ENCODE results near the gene SRRM3. TPM values are rescaled to one million over a fixed set of nuclear protein-coding genes. Genes with fewer than 3 reads are reported as not detected.
"Not testable (repeated sequence)": the region's sequence is repeated elsewhere in the genome, so short reads cannot be mapped to it uniquely, and the experiment has no call there.

Gene SRRM3, protein sequence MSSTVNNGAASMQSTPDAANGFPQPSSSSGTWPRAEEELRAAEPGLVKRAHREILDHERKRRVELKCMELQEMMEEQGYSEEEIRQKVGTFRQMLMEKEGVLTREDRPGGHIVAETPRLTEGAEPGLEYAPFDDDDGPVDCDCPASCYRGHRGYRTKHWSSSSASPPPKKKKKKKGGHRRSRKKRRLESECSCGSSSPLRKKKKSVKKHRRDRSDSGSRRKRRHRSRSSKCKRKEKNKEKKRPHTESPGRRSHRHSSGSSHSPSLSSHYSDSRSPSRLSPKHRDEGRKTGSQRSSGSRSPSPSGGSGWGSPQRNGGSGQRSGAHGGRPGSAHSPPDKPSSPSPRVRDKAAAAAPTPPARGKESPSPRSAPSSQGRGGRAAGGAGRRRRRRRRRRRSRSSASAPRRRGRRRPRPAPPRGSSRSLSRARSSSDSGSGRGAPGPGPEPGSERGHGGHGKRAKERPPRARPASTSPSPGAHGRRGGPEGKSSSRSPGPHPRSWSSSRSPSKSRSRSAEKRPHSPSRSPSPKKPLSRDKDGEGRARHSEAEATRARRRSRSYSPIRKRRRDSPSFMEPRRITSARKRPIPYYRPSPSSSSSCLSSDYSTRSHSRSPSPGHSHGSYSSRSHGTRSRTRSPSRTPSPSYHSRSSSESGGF
- total RNA-seq: not detected

DNA sequence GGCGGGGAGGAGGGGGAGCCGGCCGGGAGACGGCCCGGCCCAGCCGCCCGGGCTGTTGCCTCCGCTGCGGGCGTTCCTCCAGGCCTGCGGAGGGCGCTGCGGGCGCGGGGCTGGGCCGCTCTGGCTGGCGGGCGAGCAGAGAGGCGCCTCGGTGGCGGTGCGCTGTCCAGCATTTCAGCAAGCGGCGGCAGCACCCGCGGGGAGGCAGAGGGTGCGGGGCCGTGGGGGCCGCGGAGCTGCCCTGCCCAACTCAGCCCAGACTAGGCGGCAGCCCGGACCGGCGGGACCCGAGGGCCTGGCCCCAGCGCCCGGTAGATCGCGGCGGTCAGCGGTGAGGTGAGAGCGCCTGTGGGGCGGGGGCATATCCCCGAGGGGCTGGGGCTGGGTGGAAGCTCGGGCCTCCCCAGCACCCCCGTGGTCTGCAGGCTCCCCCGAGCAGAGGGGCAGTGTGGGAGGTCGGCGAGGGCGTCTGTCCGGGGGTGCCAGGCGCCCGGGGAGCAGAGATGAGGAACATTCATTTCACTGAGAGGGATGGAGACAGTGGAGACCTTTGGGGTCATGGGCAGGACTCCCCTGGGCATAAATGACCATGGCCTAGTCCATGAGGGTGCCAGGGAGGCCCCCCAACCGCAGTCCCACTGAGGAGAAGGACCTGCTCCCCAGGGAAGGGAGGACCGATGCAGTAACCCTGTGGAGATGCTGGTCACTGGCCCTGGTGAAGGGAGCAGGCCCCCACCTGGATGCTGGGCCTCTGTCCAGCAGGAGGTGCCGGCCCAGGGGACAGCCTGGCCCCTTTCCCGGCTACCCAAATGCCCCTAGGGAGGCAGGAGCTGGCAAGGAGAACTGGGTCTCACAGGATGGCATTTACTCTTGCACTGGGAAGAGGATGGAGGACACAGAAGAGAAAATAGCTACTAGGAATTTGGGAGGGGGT is at the start of gene SRRM3:
SRRM3 (plus strand) TSS at position 165 of the 934 bp plus-strand sequence. CDS start 33,171 bp downstream, outside the sequence.
- DNase-seq: peak; percentile 90
- no peaks in the 10 kb centered on the region for H3K4me1 Mint-ChIP-seq
- H3K27ac Mint-ChIP-seq: no peak within 1 kb of the TSS
- H3K4me3 Mint-ChIP-seq: no peak within 1 kb of the TSS
- H3K27me3 Mint-ChIP-seq: peaks cover 23% of the 10 kb centered on the region
- H3K36me3 Mint-ChIP-seq: no peaks in the 10 kb centered on the region
- no peaks in the 10 kb centered on the region for H3K9me3 Mint-ChIP-seq

GRCh38 chr7:76151932-76152331 is 49.8 kb upstream of the SRRM3 start:
- no peak for DNase-seq
- Mint-ChIP-seq H3K4me3 (no peak overlapping the region), H3K9me3 (no peaks in the 10 kb centered on the region), H3K36me3 (no peaks in the 10 kb centered on the region), H3K27me3 (no peaks in the 10 kb centered on the region), H3K4me1 (peaks cover 20% of the 10 kb centered on the region), H3K27ac (no peak overlapping the region)

GRCh38 chr7:76153571-76154230 is 48.0 kb upstream of the SRRM3 start:
- H3K4me1 Mint-ChIP-seq: peaks cover 20% of the 10 kb centered on the region
- not testable (repeated sequence) for H3K4me3 Mint-ChIP-seq, DNase-seq, H3K27ac Mint-ChIP-seq, H3K27me3 Mint-ChIP-seq, H3K36me3 Mint-ChIP-seq, H3K9me3 Mint-ChIP-seq

- no peak for DNase-seq
- Mint-ChIP-seq H3K4me1 (peaks cover 17% of the 10 kb centered on the region), H3K36me3 (no peaks in the 10 kb centered on the region)
These were observed 45.8 kb upstream of the SRRM3 start for GRCh38 chr7:76155938-76156337.

GRCh38 chr7:76156992-76157685 is 44.6 kb upstream of the SRRM3 start:
- peaks cover 16% of the 10 kb centered on the region for H3K4me1 Mint-ChIP-seq
- not testable (repeated sequence) for H3K27ac Mint-ChIP-seq, H3K4me3 Mint-ChIP-seq, DNase-seq, H3K9me3 Mint-ChIP-seq, H3K36me3 Mint-ChIP-seq, H3K27me3 Mint-ChIP-seq

More at GRCh38 chr7:76155938-76156337, 45.8 kb upstream of the SRRM3 start:
- H3K4me3 Mint-ChIP-seq: no peak overlapping the region
- no peak overlapping the region for H3K27ac Mint-ChIP-seq
- no peaks in the 10 kb centered on the region for H3K9me3 Mint-ChIP-seq
- H3K27me3 Mint-ChIP-seq: no peaks in the 10 kb centered on the region

- H3K4me1 Mint-ChIP-seq, DNase-seq, H3K9me3 Mint-ChIP-seq, H3K36me3 Mint-ChIP-seq, H3K27me3 Mint-ChIP-seq, H3K27ac Mint-ChIP-seq, H3K4me3 Mint-ChIP-seq: not testable (repeated sequence)
These were observed 43.3 kb upstream of the SRRM3 start for GRCh38 chr7:76158416-76158815.

DNA sequence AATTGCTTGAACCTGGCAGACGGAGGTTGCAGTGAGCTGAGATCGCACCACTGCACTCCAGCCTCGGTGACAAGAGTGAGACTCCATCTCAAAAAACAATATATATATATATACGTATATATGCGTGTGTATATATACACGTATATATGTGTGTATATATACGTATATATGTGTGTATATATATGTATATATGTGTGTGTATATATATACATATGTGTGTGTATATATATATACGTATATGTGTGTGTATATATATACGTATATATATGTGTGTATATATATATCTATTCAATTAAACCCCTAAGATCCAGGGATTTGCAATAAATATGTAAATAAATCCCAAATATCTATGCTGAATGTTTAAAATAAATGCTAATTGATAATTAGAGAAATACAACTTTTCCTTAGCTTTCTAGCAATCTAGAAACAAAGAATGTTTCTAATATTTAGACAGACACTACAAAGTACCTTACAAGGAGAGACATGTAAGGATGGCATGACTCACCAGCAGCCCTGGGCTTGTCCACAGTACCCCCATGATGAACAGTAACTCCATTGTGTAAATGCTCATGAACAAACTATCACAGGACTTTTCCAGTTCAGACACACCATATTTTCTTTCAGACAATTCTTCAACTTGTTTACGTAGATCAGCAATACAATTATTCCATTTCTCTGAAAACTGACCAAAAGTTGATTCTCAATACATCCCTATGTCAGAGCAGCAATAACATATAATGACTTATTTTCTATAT is 39.1 kb upstream of the SRRM3 start:
- not testable (repeated sequence) for H3K4me3 Mint-ChIP-seq, H3K27ac Mint-ChIP-seq, H3K27me3 Mint-ChIP-seq, H3K9me3 Mint-ChIP-seq, DNase-seq, H3K4me1 Mint-ChIP-seq, H3K36me3 Mint-ChIP-seq

- H3K4me1 Mint-ChIP-seq, H3K4me3 Mint-ChIP-seq, DNase-seq, H3K9me3 Mint-ChIP-seq, H3K27ac Mint-ChIP-seq, H3K27me3 Mint-ChIP-seq, H3K36me3 Mint-ChIP-seq: not testable (repeated sequence)
These were observed 37.9 kb upstream of the SRRM3 start for GRCh38 chr7:76163812-76164211.

DNA sequence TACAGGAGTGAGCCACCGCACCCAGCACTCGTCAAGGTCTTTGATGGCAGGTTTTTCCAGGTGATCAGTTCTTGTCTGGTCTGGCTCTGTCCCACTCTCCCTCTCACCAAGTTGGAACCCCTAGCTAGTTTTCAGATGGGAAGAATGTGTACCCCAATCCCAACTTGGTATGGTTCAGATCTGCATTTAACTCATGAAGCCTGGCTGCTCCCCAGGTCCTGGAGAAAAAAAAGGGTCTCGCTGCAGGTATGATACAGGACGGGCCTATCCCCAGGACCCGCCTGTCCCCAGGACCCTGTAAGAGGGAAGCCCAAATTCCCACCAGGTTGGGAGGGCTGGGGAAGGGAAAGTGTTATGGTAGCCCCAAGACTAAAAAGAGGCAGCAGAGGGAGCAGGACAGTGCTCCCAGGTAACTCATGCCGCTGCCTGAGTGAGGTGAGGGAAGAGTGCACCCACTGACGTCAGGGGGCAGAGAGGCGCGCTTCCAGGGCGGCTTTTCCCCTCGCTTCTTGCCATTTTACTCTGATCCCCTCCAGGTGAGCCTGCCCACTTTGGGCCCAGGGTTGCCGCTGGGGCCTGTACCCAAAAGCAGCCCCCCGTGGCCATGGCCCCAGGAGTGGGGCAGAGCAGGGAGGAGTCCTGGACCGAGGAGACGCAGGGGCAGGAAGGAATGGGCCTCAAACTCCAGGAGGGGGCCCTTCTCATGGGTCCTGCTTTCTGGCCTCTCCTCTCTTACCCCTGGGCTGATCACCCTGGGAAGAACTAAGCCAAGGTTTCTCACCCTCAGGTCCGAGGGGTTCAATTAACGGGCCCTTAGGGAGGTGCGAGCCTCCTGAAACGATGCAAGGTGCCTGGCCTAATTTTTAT is 36.4 kb upstream of the SRRM3 start:
- H3K27ac Mint-ChIP-seq: no peak overlapping the region
- no peaks in the 10 kb centered on the region for H3K9me3 Mint-ChIP-seq
- H3K36me3 Mint-ChIP-seq: no peaks in the 10 kb centered on the region
- H3K4me1 Mint-ChIP-seq: peaks cover 10% of the 10 kb centered on the region
- H3K27me3 Mint-ChIP-seq: no peaks in the 10 kb centered on the region
- H3K4me3 Mint-ChIP-seq: no peak overlapping the region
- no peak for DNase-seq

GRCh38 chr7:76165973-76166403 is 35.7 kb upstream of the SRRM3 start:
- DNase-seq: no peak
- H3K27me3 Mint-ChIP-seq: no peaks in the 10 kb centered on the region

DNA sequence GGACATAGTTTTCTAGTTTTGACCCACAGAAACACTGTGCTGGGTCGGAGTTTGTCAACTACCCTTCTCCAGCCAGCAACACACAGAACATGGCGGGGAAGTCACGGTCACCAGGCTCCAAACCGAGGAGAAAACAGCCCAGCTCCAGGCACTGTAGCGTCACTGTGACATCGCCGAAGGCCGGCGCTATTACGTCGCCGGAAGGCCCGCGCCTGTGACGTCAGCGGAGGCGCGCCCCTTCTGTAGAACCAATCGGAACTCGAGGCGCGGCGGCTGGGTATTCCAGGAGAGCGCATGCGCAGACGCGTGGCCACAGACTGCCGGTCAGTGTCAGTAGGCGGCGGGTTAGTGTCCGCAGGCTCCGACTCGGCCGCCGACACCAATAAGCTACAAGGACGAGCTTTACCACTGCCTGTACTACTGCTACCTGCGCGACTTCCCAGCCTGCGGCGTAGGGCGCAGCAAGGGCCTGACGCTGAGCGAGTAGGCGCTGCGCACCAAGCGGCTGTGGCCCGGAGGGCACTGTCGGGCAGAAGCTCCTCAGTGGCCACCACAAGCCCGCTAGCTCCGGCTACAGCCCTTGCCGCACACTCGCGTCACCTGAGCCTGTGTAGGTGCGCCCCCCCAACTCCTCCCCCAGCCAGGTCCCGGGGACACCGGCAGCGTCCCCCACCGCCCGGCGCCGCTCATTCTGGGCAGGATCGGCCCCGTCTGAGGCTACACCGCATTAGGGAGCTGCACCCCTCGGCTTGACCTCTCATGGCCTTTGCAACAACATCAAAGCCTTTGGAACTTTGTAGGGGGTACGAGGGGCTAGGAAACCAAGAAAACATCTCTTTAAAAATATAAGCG is 35.1 kb upstream of the SRRM3 start:
- Mint-ChIP-seq H3K4me3 (peak overlapping the region; percentile 81), H3K4me1 (peaks cover 10% of the 10 kb centered on the region), H3K27ac (peak overlapping the region; percentile 88), H3K9me3 (no peaks in the 10 kb centered on the region), H3K27me3 (no peaks in the 10 kb centered on the region), H3K36me3 (no peaks in the 10 kb centered on the region)
- peak; percentile 92 for DNase-seq

More at GRCh38 chr7:76165973-76166403, 35.7 kb upstream of the SRRM3 start:
- H3K27ac Mint-ChIP-seq: peak overlapping the region; percentile 88
- peaks cover 10% of the 10 kb centered on the region for H3K4me1 Mint-ChIP-seq
- H3K9me3 Mint-ChIP-seq: no peaks in the 10 kb centered on the region
- peak overlapping the region; percentile 81 for H3K4me3 Mint-ChIP-seq
- H3K36me3 Mint-ChIP-seq: no peaks in the 10 kb centered on the region

DNA sequence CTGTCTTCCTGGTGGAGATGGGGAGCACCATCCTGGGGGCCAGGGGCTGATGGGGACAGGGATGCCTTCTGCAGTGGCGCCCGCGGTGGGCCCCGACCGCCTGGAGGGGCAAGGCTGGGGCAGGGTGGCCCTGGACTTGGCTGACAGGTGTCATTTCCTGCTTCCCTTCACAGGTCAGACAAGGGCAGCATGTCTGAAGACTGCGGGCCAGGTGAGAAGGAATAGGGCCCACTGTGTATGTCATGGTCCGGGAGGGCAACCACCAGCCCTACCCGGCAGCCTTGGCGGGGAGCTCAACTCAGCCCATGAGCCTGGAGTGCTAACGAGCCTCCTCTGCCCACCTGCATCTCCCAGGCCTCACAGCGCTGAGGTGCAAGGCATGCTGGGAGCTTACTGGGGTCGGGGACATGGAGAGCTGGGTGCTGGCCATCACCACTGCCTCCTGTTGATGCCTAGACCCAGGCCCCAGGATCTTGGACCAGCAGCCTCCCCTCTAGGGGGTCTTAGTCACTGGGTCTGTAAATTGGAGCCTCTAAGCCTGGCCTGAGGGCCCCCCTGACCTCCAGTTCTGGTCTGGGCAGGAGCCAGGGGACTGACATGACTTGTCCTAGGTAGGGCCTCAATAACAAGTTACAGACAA is 28.0 kb upstream of the SRRM3 start:
- no peak for DNase-seq
- H3K27ac Mint-ChIP-seq: no peak overlapping the region
- H3K9me3 Mint-ChIP-seq: no peaks in the 10 kb centered on the region
- H3K36me3 Mint-ChIP-seq: no peaks in the 10 kb centered on the region
- H3K27me3 Mint-ChIP-seq: no peaks in the 10 kb centered on the region
- peaks cover 2% of the 10 kb centered on the region for H3K4me1 Mint-ChIP-seq
- H3K4me3 Mint-ChIP-seq: no peak overlapping the region
